Pancreas (tissue), 10 donors: Measurements from ENCODE around the gene ARID5A. TPM values are rescaled to one million over a fixed set of nuclear protein-coding genes. Genes with fewer than 3 reads are reported as not detected.

Source experiments
- ATAC-seq, 4 donors: fragments of 200-7000 bp; cut with Tn5 transposase; one replicate each; pipeline versions ENCODE4 v1.8.0 to v1.9.1; 2020; ENCODE audit warnings: mild to moderate bottlenecking in 4 of 4, moderate library complexity in 4 of 4
- DNase-seq, 6 donors: peaks; one replicate each; pipeline ENCODE4 v3.0.0-alpha.2; 2020
- FAIRE-seq: peaks from 2 replicates; lab custom pipeline; 2012; peaks lifted over from hg19 to GRCh38; lab: Jason Lieb, UNC
- H3K27ac ChIP-seq, 4 donors: fragments of 200-600 bp; sonication (generic); 1 replicate in 3 of 4; 2 replicates in 1 of 4; pipeline versions ENCODE4 v1.5.0 to v1.8.0; 2020
- H3K27me3 ChIP-seq, 4 donors: fragments of 200-600 bp; one replicate each; pipeline ENCODE4 v1.8.0; 2021
- H3K36me3 ChIP-seq, 3 donors: fragments of 200-600 bp; sonication (generic) in 1 of 3; one replicate each; pipeline versions ENCODE4 v1.5.0 to v1.8.0; 2020 to 2021
- H3K4me1 ChIP-seq, 3 donors: fragments of 200-600 bp; one replicate each; pipeline ENCODE4 v1.8.0; 2021
- H3K4me3 ChIP-seq, 4 donors: fragments of 200-600 bp; sonication (generic) in 2 of 4; one replicate each; pipeline versions ENCODE4 v1.5.0 to v1.8.0; 2020 to 2021
- H3K9me3 ChIP-seq, 4 donors: fragments of 200-600 bp; one replicate each; pipeline ENCODE4 v1.8.0; 2021
- CTCF ChIP-seq, 4 donors: fragments of 200-600 bp; sonication (generic) in 3 of 4; IDR thresholded peaks; one replicate each; pipeline versions ENCODE4 v1.5.0 to v1.8.0; 2021; ENCODE audit warnings: antibody characterized with exemption in 4 of 4
- WGBS, 2 donors: extraction: QIAGEN DNeasy Blood & Tissue Kit; methylation state at CpG; one replicate each; pipeline ENCODE4 v1.1.7; 2013; 5-methylcytosine and 5-hydroxymethylcytosine counted together
- intact Hi-C, 3 donors: fragments of 100-400 bp; cut with DNase I; formaldehyde crosslinking; loops; one replicate each; pipeline versions ENCODE4 v1.11.1 to v1.14.2; 2022
- polyA plus RNA-seq, 2 donors: library from polyadenylated mRNA; stranded (reverse); fragments of 200-250 nt; gene quantifications; one replicate each; pipeline ENCODE4 v1.2.3, GENCODE V29; 2013
- total RNA-seq, 6 donors: library from RNA; stranded (reverse); fragmentation: NEBNext Ultra II Directional in 4 of 6; extraction: Animal tissue kit (Norgen Biotek cat#: 25700) in 4 of 6; gene quantifications; one replicate each; pipeline versions ENCODE4 v1.2.1 to v1.2.4, GENCODE V29; 2021 to 2023
- donor health status: healthy with polysubstance abuse.
- donor health status: DM: no; HTN: no; CAD: no; lungs with moderate emphysema.
- donor health status: DM: no; HTN: no; CAD: no.
- donor health status: control.
- donor health status: control.
- donor health status: Bipolar disorder and iron deficiency.
- donor health status: DM: yes; HTN: yes; CAD: no.
- donor health status: DM: no; HTN: no; CAD: no.
- donor health status: DM: no; HTN: no; CAD: no.
- donor health status: DM: yes; HTN: yes; CAD: no.

ARID5A gene
- total and polyA plus RNA-seq, 8 donors = 3.3 to 20.7 (median 6.7) TPM

GRCh38 chr2:96574364-96574763 is 37.8 kb downstream of the ARID5A start:
- Histone ChIP-seq H3K27me3 (no peaks in the 10 kb centered on the region), H3K4me3 (no peak overlapping the region), H3K9me3 (no peaks in the 10 kb centered on the region), H3K4me1 (no peaks in the 10 kb centered on the region), H3K27ac (no peak overlapping the region), H3K36me3 (no peaks in the 10 kb centered on the region)
- no peak for FAIRE-seq
- TF ChIP-seq CTCF (IDR thresholded peaks at IDR 0.05) = no peak
- intact Hi-C loops = no loop called here
- ATAC-seq = no peak
- 92 to 97% methylated on average over 2 of the region's 2 CpGs for WGBS, 2 donors
- no peak for DNase-seq

GRCh38 chr2:96575785-96576456 is 39.4 kb downstream of the ARID5A start:
- no peak for DNase-seq
- FAIRE-seq = no peak
- H3K27me3 ChIP-seq = no peaks in the 10 kb centered on the region
- TF ChIP-seq CTCF (IDR thresholded peaks at IDR 0.05) = no peak
- H3K9me3 ChIP-seq = no peaks in the 10 kb centered on the region
- no peak overlapping the region for H3K27ac ChIP-seq
- no peaks in the 10 kb centered on the region for H3K36me3 ChIP-seq
- ATAC-seq = peak in 1 of 4 donors; percentile 26
- no peak overlapping the region for H3K4me3 ChIP-seq
- intact Hi-C loops = no loop called here
- H3K4me1 ChIP-seq = no peaks in the 10 kb centered on the region
- 41 to 43% methylated on average over 1 of the region's 1 CpG for WGBS, 2 donors

- ATAC-seq = no peak
- no peaks in the 10 kb centered on the region for H3K27me3 ChIP-seq
- no peak for DNase-seq
- FAIRE-seq = no peak
- intact Hi-C loops = no loop called here
- no peaks in the 10 kb centered on the region for H3K9me3 ChIP-seq
- H3K4me1 ChIP-seq = no peaks in the 10 kb centered on the region
- WGBS, 2 donors = 83 to 93% methylated on average over 5 of the region's 5 CpGs
- TF ChIP-seq CTCF (IDR thresholded peaks at IDR 0.05) = no peak
- H3K27ac ChIP-seq = no peak overlapping the region
- no peak overlapping the region for H3K4me3 ChIP-seq
- H3K36me3 ChIP-seq = no peaks in the 10 kb centered on the region
Observed at GRCh38 chr2:96577501-96577900, 40.9 kb downstream of the ARID5A start.

- intact Hi-C loops = no loop called here
- Histone ChIP-seq H3K4me1 (no peaks in the 10 kb centered on the region), H3K9me3 (no peaks in the 10 kb centered on the region), H3K27ac (no peak overlapping the region), H3K4me3 (no peak overlapping the region), H3K27me3 (no peaks in the 10 kb centered on the region), H3K36me3 (no peaks in the 10 kb centered on the region)
- FAIRE-seq = no peak
- no peak for TF ChIP-seq CTCF (IDR thresholded peaks at IDR 0.05)
- 88 to 89% methylated on average over 3 of the region's 3 CpGs for WGBS, 2 donors
- no peak for ATAC-seq
- no peak for DNase-seq
Observed at GRCh38 chr2:96578731-96579130, 42.2 kb downstream of the ARID5A start.

GRCh38 chr2:96579422-96579821 is 42.9 kb downstream of the ARID5A start:
- no peak overlapping the region for H3K27ac ChIP-seq
- DNase-seq = no peak
- H3K4me3 ChIP-seq = no peak overlapping the region
- no peak for ATAC-seq
- H3K4me1 ChIP-seq = no peaks in the 10 kb centered on the region
- H3K36me3 ChIP-seq = no peaks in the 10 kb centered on the region
- no peaks in the 10 kb centered on the region for H3K9me3 ChIP-seq
- no peaks in the 10 kb centered on the region for H3K27me3 ChIP-seq
- no peak for TF ChIP-seq CTCF (IDR thresholded peaks at IDR 0.05)
- FAIRE-seq = no peak
- 96 to 98% methylated on average over 2 of the region's 2 CpGs for WGBS, 2 donors
- intact Hi-C loops = no loop called here
